Effector CD4-positive, alpha-beta T cell (primary cell): ENCODE data around the gene HECTD2.
"Not testable (repeated sequence)": the region's sequence is repeated elsewhere in the genome, so short reads cannot be mapped to it uniquely, and the experiment has no call there.

Experiments used
- DNase-seq: peaks from one replicate; pipeline ENCODE4 v3.0.0-alpha.2; 2020

The HECTD2 gene

DNA sequence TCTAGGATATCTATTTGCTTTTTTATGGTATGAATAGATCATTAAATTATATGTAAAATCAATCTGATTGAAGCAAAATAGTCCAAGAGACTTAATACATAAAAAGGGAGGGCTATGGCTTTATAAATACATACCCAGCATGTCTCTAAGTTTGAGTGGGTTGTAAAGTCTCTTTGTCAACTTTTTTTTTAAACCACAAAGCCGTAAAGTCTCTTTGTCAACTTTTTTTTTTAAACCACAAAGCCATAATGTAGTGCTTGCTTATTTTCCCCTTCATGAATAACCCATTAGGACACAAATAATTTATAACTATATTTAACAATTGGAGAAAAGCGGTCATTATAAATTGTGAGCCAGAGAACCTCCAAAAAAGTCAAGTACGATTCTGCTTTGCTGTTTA lies 5.7 kb downstream of the HECTD2 start:
- no peak for DNase-seq

DNA sequence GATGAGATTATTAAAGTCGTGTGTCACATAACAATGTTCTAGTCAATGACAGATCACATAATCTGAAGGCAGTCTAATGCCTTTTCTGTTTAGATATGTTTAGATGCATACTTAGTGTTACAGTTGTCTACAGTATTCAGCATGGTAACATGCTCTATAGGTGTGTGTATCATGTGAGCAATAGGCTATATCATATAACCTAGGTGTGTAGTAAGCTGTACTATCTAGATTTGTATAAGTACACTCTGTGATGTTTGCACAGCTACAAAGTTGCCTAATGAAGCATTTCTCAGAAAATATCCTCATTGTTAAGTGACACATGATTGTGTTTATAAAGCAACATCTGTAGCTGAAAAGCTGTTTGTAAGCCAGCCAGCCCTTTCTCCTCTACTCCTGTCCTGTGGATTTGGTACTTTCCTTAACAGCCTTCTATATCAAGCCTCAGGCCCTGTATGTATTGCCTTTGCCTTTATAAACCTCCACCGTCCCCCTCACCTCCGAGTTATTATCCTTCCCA lies 6.3 kb downstream of the HECTD2 start:
- DNase-seq: no peak

DNA sequence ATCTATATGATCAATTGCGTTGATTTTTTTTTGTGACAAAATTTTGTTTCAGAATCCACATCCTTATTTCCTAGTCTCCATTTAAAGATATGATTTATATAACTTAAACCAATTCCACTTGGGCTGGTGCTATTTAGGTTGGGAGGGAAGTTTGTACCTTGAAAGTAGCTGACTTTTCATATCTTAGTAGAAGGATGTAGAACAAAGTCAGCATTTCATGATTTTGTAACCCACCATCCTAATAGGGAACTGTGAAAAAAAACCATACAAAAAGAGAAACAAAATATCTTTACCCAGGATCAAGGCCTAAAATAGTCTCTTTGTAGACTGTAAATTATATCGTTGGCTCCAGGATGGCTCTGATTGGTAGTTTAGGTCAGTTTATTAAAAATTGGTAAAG lies 8.3 kb downstream of the HECTD2 start:
- DNase-seq: no peak

DNA sequence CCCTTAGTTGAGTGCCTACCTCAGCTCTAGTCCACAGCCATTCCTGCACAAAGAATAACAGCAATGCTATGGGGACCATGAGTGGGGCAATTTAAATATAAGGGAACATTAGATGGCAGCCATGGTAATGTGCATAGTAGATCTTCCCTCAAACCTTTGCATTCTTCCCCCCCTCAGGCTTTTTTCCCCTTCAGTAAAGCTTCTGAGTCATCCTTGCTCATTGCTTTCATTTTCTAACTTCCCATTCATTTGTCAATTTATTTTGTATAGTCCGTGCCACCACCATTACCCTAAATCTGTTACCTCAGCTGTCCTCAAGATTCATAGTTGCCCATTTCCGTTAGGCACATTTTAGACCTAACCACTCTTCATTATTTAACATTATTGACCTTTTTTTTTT lies 10.7 kb downstream of the HECTD2 start:
- DNase-seq: no peak

DNA sequence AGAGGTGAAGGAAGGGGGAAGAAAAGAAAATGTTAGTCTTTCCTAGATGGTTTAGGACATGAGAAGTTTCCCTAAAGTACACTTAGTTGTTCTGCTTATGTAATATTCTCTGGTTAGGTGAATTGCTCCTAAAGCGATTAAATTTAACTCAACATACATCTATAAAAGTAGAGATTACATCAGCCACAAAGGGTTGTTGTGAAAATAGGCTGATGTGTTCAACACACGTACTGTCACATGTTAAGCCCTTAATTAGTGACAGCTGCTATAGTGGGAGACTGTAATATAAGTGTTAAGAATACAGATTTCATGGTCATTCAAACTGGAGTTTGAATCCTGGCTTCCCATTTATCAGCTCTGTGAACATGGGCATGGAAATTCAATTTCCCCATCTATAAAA lies 12.8 kb downstream of the HECTD2 start:
- DNase-seq: no peak

DNA sequence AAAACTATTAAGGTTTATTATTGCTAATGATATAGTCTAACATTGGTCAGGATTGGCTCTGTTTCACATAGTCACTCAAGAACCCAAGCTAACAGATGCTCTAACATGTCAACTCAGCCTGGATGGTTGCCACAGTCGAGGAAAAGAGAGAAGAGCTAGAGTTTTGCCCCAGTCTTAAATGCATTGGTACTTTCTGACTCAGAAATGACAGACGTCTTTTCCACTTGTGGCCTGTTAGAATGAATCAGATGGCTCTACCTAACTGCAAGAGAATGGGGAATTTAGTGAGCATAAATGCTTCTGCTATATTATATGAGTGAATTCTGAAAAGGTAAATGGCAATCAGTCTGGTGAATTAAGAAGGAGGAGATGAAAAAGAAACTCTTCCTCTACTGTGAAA lies 13.9 kb downstream of the HECTD2 start:
- no peak for DNase-seq

DNA sequence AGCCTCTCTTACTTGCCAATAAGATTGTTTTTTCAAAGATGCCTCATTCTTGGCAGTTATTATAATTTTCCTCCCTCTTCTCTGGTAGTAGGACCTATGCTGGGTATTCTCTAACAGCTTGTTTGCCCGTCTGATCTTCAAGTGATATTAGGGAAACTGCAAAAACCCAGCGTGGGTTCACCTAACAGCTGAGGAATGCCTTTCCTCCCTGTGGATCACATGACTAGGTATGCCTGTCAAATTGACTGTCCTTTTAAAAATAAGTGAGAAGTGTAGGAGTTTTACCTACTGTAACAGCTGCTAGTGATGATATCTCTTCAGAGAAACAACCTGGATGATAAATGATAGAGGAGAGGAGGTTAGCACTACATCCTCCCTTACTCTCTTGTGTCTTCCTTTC lies 22.0 kb downstream of the HECTD2 start:
- no peak for DNase-seq

DNA sequence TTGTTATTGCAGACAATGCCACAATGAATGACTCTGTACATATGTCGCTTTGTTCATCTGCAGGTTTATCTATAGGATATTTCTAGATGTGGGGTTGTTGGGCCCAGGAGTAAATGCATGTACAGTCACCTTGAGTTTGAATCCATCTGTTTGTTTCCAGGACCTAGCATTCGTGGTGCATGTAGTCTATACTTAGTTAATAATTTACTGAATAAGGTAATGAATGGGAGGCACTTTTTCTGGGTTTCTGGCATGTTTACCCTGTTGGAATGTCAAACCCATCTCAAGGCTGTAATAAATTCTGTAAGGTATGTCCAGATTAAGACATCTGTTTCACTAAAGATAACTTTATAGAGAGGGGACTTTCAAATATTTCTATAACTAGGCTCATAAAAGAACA lies 23.5 kb downstream of the HECTD2 start:
- DNase-seq: no peak

DNA sequence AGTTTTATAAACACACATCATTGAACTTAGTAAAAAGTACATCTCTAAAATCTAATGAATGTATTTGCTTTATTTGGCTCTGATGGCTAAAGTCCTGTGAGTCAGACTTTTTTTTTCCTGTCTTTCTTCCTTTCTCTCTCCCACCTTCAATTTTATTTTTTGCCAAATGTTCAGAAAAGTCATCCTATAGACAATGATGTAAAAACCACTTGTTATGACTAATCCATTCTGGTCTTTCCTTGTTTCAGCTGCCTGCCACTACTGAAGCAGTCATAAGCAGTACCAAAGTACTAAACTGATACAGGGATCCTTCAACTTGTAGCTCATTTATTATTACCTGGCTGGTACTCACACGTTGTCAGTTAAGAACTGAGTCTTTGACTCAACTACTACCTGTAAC lies 23.9 kb downstream of the HECTD2 start:
- DNase-seq: no peak

DNA sequence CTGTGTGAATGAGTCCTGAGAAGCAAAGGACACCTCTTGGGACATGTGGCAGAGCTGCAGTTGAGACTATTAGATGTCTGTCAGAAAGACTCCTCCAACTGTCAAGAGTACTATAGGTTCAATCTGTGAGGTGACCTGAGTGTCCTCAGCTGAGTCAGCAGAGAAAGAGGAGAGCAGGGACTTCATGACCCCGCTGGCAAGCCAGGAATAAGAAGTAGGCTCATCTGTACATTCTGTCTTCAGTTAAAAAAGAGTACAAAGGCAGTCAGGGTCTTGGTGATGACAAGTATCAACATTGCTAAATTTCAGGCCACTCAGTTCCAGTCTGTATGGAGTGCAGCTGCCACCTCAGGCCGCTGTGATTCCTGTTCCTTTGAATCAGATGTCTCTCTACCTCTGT lies 25.1 kb downstream of the HECTD2 start:
- no peak for DNase-seq

DNA sequence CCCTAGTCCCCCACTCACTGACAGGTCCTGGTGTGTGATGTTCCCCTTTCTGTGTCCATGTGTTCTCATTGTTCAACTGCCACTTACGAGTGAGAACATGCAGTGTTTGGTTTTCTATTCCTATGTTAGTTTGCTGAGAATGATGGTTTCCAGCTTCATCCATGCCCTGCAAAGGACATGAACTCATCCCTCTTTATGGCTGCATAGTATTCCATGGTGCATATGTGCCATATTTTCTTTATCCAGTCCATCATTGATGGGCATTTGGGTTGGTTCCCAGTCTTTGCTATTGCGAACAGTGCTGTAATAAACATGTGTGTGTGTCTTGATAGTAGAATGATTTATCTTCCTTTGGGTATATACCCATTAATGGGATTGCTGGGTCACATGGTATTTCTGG lies 28.1 kb downstream of the HECTD2 start:
- DNase-seq: not testable (repeated sequence)

DNA sequence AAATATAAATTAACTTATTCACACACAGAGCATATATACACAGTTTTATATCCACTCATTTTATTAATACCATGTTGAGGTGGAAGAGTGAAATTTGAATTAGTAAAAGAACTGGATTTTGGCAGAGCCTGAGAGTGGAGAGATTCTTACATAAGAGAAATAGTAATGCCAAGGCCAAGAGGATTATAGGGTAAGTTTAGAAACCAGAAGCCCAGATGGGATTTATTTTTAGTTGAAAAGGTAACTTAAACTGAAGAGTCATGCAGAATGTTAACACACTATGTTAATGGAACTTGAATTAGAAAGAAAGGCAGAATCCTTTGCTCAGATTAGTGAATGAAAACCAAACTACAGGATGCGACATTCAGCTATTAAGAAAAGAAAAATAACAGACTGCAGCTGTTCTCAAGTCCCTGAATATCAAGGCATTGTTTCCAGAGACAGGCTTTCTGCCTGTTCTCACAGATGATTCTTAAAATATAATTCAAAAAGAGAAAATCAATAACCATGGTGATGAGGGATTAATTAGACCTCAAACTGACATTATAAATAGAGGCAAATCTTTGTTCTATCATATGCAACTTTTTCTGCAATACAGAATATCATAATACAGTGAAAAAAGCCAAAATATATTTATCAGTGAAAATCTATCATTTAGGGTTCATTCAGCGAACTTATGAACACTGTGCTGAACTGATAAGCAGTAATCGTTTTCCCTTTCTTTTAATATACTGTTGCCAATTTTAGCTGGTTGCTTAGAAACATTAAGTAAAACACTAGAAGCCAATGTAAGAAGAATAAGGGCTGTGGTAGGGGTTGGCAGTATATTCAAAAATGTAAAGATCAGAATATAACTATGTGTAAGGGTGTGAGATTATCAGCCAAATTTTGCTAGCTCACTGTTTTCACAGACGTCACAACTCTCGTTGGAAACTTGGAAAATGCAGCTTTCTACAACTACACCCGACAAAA lies 34.4 kb downstream of the HECTD2 start:
- no peak for DNase-seq

DNA sequence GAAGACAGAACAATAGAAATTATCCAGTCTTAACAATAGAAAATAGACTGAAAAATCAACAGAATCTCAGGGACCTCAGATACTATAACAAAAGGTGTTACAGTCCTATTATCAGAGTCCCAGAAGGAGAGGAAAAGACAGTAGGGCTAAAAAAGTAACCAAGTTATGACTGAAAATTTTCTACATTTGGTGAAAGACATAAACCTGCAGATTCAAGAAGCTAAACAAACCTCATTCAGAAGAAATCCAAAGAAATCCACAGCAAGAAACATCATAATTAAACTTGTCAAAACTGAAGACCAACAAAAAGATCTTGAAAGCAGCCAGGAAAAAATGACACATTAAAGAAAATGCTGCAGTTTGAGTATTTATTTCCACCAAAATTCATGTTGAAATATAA lies 41.9 kb downstream of the HECTD2 start:
- no peak for DNase-seq

DNA sequence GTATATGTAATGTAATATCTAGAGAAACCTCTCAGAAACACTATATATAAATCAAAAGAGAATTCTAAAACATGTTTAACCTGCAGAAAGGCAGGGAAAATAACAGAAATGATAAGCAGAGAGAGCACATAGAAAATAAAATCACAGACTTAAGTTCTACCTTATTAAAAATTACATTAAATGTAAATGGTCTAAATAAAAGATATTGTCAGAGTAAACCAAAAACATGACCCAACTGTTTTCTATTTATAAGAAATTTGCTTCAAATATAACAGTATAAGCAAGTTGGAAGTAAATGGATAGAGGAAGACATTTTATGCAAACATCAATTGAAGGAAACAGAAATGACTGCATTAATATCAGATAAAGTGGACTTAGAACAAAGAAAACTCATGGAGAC lies 43.4 kb downstream of the HECTD2 start:
- no peak for DNase-seq

DNA sequence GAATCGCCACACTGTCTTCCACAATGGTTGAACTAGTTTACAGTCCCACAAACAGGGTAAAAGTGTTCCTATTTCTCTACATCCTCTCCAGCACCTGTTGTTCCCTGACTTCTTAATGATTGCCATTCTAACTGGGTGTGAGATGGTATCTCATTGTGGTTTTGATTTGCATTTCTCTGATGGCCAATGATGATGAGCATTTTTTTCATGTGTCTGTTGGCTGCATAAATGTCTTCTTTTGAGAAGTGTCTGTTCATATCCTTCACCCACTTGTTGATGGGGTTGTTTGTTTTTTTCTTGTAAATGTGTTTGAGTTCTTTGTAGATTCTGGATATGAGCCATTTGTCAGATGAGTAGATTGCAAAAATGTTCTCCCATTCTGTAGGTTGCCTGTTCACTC lies 45.0 kb downstream of the HECTD2 start:
- not testable (repeated sequence) for DNase-seq

DNA sequence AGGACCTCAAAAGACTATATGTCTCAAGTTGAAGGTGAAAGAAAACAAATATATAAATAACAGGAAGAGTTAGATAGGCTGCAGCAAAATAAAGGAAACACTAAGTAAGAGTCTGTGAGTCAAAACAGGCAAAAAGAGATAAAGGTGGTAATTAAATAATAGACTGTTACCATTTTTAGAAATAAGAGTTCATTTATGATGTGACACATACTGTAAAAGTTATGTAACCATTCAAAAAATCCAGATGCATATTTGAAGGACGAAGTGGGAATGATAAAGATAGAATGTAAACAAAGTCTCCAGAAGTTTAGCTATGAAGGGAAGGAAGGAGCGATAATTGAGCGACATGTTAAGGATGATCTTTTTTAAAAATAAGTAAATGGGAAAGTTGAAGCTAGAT lies 50.5 kb downstream of the HECTD2 start:
- DNase-seq: no peak

DNA sequence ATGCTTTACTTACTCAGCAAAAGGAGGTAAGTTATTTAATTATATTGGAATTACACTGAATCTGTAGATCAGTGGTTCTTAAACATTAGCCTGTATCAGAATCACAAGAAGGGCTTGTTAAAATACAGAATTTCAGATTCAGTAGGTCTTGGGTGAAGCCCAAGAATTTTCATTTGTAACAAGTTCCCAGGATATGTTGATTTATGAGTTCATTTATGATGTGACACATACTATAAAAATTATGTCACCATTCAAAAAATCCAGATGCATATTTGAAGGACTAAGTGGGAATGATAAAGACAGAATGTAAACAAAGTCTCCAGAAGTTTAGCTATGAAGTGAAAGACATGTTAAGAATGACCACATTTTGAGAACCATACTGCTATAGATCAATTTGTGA lies 52.3 kb downstream of the HECTD2 start:
- DNase-seq: no peak

DNA sequence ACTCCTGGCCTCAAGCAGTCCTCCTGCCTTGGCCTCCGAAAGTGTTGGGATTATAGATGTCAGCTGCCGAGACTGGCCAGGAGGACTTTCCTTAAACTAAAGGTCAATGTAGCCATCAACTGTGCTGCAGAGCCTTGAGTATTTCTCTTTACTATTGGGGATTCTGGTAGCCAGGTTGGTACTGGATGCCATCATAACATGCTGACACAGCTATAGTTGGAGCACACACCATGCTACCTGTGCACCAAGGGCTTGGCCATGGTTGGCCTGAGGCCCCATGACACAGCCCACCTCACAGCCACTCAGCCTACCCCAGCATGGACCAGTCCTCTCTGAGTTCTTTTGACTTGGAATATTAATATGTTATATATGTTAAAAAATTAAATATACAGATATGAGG lies 54.4 kb downstream of the HECTD2 start:
- DNase-seq: no peak

DNA sequence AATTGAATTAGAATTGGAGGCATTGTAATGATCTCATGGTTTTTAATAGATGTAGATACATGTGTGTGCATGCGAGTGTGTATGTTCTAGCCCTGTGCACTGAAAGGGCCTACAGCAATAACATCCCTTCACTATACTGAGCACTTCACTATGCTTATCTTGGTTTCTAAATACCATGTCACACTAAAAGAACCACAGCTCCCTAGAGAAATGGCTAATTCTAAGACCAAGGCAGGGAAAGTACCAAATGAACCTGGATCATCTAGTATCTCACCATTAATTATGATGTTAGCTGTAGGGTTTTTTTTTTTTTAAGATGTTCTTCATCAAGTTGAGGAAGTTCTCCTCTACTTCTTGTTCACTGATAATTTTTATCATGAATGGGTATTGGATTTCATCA lies 55.1 kb downstream of the HECTD2 start:
- no peak for DNase-seq

DNA sequence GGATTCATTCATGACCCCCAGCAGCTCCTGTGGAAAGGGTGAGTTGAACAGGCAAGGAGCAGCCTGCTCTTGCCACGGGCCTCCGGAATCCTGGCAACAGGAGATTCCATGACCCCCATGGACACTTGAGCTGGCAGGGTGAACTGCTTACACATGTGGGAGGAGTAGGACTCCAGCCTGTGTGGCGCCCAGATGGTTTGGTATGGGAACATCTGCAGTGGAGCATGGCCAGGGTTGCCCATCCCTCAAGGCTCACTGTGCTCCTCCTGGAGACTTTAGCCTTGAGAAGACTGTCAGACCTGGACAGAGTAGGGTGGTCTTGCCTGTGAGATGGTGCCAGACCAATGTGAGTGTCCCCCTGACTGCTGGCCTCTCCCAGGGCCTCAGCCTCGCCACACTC lies 57.0 kb downstream of the HECTD2 start:
- no peak for DNase-seq

DNA sequence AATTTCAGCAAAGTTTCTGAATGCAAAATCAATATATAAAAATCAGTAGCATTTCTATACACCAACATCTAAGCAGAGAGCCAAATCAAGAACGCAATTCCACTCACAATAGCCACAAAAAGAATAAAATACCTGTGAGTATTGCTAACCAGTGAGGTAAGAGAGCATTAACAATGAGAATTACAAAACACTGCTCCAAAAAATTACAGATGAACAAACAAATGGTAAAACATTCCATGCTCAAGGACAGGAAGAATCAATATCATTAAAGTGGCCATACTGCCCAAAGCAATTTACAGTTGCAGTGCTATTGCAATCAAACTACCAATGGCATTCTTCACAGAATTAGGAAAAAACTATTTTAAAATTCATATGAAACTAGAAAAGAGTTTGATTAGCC lies 61.5 kb downstream of the HECTD2 start:
- no peak for DNase-seq

DNA sequence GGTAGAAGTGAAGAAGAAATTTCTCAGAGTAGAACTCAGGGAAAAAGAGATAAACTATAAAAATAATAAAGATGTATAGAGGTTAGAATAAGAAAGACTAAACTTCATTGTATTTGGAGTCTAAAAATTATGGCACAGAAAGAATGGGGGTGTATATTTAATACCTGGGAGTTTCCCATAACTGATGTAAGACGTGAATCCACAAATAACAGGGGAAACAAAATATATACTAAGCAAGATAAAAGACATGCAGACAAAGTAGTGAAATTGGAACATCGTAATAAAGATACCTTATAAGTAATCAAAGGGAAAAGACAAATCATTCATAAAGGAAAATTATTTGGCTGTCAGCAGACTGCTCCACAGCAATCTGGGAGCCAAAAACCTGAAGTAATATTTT lies 62.8 kb downstream of the HECTD2 start:
- DNase-seq: no peak

DNA sequence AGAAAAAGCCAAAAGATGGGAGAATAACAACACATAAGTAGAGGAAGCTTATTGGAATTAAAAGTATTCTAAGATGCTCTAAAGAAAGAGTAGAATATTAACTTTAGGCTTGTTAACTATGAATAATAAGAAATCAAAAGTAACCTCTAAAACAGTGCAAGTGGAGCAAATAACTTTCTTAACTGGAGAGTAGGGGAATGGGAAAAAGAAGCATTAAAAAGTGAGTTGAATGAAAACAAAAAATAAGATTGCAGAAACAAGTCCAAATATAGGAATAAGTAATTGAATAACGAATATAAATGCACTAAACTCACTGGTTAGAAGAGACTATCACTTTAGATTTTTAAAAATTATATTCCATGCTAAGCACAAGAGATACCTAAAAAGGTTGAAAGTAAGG lies 63.9 kb downstream of the HECTD2 start:
- DNase-seq: no peak

DNA sequence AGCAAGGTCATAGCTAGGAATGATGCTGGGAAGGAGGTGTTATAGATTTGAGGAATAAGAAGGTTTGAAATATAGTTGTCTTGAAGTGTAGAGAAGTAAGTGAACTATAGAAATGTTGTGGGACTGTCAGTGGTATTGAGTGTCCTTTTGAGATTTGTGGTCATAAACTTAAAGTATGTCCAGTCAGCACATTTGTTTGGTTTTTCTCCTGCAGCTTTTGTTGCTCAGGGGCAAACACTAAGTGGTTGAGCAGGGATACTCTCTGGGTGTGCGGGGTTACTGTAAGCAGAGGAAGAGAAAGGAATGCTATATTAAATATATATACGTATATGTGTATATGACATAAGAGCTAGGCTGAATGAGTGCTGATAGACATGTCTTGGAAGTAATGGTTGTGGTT lies 67.1 kb downstream of the HECTD2 start:
- DNase-seq: no peak

DNA sequence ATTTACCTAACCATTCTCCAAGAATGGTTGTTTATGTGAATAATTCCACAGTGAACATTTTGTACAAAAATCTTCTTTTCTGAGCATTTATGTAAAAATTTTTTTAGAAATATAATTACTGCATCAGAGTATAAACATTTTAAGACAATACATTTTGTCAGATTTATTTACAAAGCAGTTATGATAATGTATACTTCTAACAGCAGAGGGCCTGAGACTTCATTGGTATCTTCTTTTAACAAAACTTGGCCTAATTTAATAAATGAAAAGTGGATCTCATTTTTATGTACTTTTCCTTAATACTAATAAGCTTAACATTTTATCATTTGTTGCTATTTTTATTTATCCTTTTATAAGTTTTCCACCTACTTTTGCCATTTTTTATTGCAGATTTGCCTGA lies 69.4 kb downstream of the HECTD2 start:
- no peak for DNase-seq
